Keratinocyte (primary cell): ENCODE measurements around the gene ERG28.

Source experiments
- CTCF ChIP-seq, 3 experiments: IDR thresholded peaks in 1 of 3; conservative IDR thresholded peaks in 1 of 3; optimal IDR thresholded peaks in 1 of 3; 2 replicates in 2 of 3; 3 replicates in 1 of 3; pipeline versions ENCODE3 to v1.5.1; 2011; ENCODE audit warnings: low read length in 3 of 3, mild to moderate bottlenecking in 3 of 3, moderate library complexity in 2 of 3, control low read depth in 1 of 3, inconsistent platforms in 1 of 3; ENCODE audit not compliant: insufficient read depth in 2 of 3; ENCODE audit errors: extremely low read depth in 1 of 3
- EZH2 ChIP-seq: IDR thresholded peaks from one replicate; pipeline ENCODE4 v1.6.1; 2012; ENCODE audit warnings: inconsistent platforms, mild to moderate bottlenecking, low read length, moderate library complexity

GRCh38 chr14:75615200-75615599, 45.5 kb downstream of the ERG28 start:
- TF ChIP-seq CTCF (optimal IDR thresholded peaks at IDR 0.05 in 1 of 3, IDR thresholded peaks at IDR 0.05 in 1 of 3, conservative IDR thresholded peaks at IDR 0.05 in 1 of 3; ENCODE audit: extremely low read depth in 1 of 3, insufficient read depth in 2 of 3, low read length in 3 of 3), result no peak
- no peak for TF ChIP-seq EZH2
